WERI-Rb-1 (cell line): ENCODE data around the gene MYOM1.

Source experiments
- DNase-seq: peaks from one replicate; pipeline ENCODE4 v3.0.0-alpha.2; 2020
- H3K27ac ChIP-seq: fragments of 250-450 bp; sonication (Bioruptor Pico); 2 replicates; pipeline ENCODE4 v1.5.1; 2020; ENCODE audit warnings: mild to moderate bottlenecking, moderate library complexity
- H3K27me3 ChIP-seq: fragments of 250-450 bp; sonication (Bioruptor Pico); 2 replicates; pipeline ENCODE4 v1.5.1; 2021; ENCODE audit warnings: mild to moderate bottlenecking, low read depth, moderate library complexity; ENCODE audit not compliant: insufficient read depth, severe bottlenecking
- H3K36me3 ChIP-seq: fragments of 250-450 bp; sonication (Bioruptor Pico); 2 replicates; pipeline ENCODE4 v1.5.1; 2020; ENCODE audit warnings: mild to moderate bottlenecking, moderate library complexity
- H3K4me3 ChIP-seq: 2 replicates; pipeline ENCODE4 v1.5.1; 2011; ENCODE audit warnings: low read depth, mild to moderate bottlenecking, control low read depth, low read length
- H3K9me3 ChIP-seq: fragments of 250-450 bp; sonication (Bioruptor Pico); 2 replicates; pipeline ENCODE4 v1.5.1; 2021; ENCODE audit warnings: mild to moderate bottlenecking, moderate library complexity; ENCODE audit not compliant: severe bottlenecking
- CTCF ChIP-seq: IDR thresholded peaks from 2 replicates; pipeline ENCODE4 v1.5.1; 2011; ENCODE audit warnings: low read depth, mild to moderate bottlenecking, control low read depth, inconsistent platforms, low read length

Gene MYOM1

GRCh38 chr18:3192752-3193151, 27.0 kb downstream of the MYOM1 start:
- H3K27me3 ChIP-seq, result no peaks in the 10 kb centered on the region
- H3K27ac ChIP-seq, result no peak overlapping the region
- TF ChIP-seq CTCF, result no peak
- no peaks in the 10 kb centered on the region for H3K36me3 ChIP-seq
- no peaks in the 10 kb centered on the region for H3K9me3 ChIP-seq
- no peak for DNase-seq
- H3K4me3 ChIP-seq, result no peak overlapping the region

GRCh38 chr18:3192286-3192685, 27.5 kb downstream of the MYOM1 start:
- H3K4me3 ChIP-seq, result no peak overlapping the region

GRCh38 chr18:3190610-3191009, 29.2 kb downstream of the MYOM1 start:
- Histone ChIP-seq H3K4me3 (no peak overlapping the region), H3K27me3 (no peaks in the 10 kb centered on the region), H3K27ac (no peak overlapping the region), H3K9me3 (no peaks in the 10 kb centered on the region), H3K36me3 (no peaks in the 10 kb centered on the region)
- DNase-seq, result no peak
- TF ChIP-seq CTCF, result no peak

More at GRCh38 chr18:3192286-3192685, 27.5 kb downstream of the MYOM1 start:
- TF ChIP-seq CTCF, result no peak
- no peaks in the 10 kb centered on the region for H3K9me3 ChIP-seq
- no peak for DNase-seq
- H3K27ac ChIP-seq, result no peak overlapping the region
- no peaks in the 10 kb centered on the region for H3K36me3 ChIP-seq
- H3K27me3 ChIP-seq, result no peaks in the 10 kb centered on the region

- Histone ChIP-seq H3K27me3 (no peaks in the 10 kb centered on the region), H3K36me3 (no peaks in the 10 kb centered on the region), H3K27ac (no peak overlapping the region), H3K9me3 (no peaks in the 10 kb centered on the region), H3K4me3 (no peak overlapping the region)
- no peak for DNase-seq
- TF ChIP-seq CTCF, result no peak
These were observed 29.9 kb downstream of the MYOM1 start for GRCh38 chr18:3189884-3190283.

- Histone ChIP-seq H3K9me3 (no peaks in the 10 kb centered on the region), H3K36me3 (no peaks in the 10 kb centered on the region), H3K27me3 (no peaks in the 10 kb centered on the region), H3K27ac (no peak overlapping the region), H3K4me3 (no peak overlapping the region)
- DNase-seq, result no peak
- TF ChIP-seq CTCF, result no peak
These were observed 32.8 kb downstream of the MYOM1 start for GRCh38 chr18:3186678-3187658.
